NCI-H2029 treated with DMSO at 0.1 percent for 48 hours (cell line): ENCODE data around the gene SPTBN1.

Experiments
- DNase-seq: peaks from one replicate; lab custom pipeline; 2025; lab: John Stamatoyannopoulos, UW

The SPTBN1 gene

DNA sequence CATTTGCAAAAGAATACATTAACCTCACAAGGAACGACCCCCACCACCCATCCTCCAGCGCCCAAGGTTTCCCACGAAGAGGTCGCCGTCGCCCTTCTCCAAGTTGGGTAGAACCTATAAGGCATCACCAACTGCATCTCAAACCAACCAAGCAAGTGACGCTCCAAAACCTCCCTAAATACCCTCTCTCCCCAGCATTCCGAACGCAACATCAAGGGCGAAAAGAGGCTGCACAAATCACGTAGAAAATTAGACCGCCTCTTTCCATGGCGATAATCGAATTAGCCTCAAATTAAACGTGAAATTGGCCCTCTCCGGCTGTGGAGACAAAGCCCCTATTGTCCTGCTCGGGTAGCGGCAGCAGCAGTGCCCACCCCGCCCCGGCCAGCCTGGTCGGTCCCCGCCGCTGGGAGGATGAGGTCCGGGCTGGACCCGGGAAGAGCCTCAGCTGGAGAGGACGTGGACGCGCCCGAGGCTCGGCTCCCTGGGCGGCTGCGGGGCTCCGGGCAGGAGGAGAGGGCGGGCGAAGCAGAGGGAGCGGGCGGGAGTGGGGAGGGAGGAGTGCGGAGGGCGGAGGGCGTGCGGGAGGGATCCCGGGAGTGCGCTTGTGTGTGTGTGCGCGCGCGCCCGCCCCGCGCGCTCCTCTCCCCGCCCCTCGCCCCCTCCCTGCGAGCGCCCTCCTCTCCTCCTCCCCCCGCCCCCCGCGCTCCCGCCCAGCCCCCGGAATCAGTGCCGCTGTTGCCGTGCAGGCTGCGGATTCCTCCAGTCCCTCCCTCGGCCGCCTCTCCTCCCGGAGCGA is at the start of gene SPTBN1:
Gene SPTBN1 (plus strand): TSS at position 765 of the 799 bp plus-strand sequence. CDS start 70,092 bp downstream, outside the sequence.
- no peak for DNase-seq

GRCh38 chr2:54407693-54408092 is 48.4 kb upstream of the SPTBN1 start:
- no peak for DNase-seq

DNA sequence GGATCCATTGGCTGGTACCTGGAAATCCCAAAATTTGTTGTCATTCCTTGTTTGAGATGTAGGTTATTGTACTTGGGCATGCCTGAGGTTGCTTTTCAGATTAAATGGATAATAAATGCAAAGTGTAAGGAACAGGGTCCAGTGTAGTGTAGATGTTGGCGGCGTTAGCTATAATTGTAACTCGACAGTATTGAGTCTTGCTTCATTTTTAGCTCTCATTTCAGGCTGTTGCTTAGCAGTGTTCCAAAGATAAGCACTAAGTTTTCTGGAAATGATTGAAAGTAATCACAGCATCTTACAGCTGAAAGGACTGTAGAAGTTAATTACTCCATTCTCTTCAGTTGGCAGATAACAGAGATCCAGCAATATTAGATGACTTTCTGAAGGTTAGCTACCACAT is 47.8 kb upstream of the SPTBN1 start:
- no peak for DNase-seq

GRCh38 chr2:54409752-54410151 is 46.4 kb upstream of the SPTBN1 start:
- no peak for DNase-seq

DNA sequence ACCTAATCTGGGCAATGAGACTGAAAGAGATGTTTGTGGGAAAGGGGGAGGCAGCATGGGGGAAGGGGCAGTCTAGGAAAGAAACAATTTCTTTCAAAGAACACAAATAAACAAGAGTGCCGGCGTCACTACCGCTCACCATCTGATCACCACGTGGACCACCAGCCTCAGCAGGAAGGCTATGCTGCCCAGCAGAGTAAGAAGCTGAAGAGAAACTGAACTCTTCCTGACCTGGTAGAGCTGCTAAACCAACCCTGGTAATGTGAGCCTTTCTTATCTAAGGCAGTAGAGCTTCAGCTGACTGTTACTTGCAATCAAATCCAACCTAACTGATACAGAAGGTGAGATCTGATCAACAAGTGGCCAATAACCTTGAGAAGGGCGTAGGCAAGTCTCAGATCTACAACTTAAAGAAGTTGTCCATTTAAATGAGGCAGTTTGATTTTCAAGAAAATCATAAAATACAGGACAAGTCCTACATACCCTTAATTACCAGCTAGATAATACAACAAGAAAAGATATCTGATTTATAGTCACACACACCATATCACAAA is 44.2 kb upstream of the SPTBN1 start:
- no peak for DNase-seq

DNA sequence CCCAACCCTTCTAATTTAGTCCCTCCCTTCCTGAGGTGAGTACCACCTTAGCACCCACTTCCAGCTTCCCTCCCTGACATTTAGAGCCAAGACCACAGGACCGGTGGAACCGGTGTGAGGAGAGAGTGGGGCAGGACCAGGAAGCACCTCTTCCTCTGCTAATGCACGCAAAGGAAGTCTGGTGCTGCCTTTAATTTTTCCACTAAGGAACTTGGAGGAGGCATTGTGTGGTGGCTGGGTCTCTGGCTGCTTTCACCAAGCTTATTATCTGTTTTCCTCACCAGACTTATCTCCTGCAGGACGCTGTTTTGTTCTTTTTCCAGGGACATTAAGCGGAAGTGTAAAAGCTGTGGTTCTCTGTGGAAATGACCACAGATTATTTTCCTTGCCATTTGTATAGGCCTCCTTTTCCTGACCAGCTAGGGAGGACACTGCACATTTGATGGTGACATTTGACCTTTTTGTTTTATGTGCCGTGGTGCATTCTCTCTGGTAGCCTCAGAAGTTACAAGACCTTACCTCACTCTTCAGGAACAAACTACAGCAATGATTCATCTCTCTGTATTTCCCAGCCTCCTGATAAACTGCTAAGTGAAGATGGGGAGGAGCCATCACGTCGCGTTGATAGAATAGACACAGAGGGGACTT is 39.8 kb upstream of the SPTBN1 start:
- no peak for DNase-seq

GRCh38 chr2:54416938-54417337 is 39.2 kb upstream of the SPTBN1 start:
- DNase-seq = no peak

DNA sequence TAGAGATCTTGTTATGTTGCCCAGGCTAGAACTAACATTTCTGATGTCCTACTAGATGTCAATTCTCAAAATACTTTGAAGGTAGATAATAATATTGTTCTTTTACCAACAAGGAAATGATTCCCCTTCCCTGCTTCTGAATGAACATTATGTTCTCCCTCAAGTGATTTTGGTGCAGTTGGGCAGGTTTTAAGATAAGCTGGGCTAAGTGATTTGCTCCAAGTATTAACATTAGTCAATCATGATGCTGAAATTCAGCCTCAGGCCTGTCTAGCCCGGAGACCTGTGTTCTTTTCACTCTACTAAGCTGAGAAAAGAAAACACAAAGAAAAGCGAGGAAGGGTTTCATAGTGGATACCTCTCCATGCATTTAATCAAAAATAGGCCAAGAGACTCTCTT is 38.5 kb upstream of the SPTBN1 start:
- DNase-seq = no peak

DNA sequence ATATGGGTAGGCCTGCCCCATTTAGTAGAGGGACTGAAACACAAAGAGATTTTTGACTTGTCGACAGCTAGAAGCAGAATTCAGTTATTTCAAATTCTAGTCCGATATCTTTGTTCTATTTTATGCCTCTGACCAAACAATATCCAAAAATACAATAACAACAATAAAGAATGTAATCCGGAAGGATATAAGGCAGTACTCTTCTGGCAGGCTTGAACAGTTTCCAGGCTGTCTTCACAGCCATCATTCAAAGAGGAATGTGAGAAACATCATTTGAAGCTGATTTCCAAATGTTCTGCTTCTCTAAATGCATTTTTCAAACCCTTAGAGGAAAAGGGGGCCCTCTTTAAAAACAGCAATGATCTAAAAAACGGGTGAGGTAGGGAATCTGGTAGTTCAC is 36.7 kb upstream of the SPTBN1 start:
- no peak for DNase-seq

DNA sequence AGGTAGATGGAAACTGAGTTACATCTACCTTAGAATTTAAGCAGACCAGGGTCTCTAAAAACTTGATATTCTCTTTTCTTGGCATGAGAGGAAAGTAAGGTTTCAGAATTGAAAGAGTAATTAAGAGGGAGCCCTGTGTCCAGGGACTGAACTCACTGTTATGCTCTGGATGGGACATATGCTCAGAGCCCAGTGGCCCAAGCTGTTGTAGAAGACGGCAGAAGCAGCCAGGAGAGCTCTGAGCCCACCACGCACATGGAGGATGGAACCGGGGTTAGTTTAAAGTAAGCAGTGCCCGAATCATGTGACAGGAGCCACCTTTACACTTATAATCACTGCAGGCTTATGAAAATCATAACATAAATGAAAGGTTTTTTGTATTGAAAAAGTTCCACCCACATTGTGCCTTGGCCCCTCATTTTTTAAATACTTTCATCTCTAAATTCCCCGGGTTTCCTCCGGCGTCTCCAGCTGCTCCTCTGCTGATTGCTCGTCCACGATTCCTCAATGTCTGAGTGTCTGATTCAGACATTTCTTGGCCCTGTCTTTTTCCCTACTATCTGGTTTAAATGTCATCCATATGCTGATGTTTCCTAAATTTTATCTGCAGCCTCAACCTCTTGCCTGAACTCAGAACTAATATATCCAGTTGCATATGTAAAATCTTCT is 36.1 kb upstream of the SPTBN1 start:
- no peak for DNase-seq

DNA sequence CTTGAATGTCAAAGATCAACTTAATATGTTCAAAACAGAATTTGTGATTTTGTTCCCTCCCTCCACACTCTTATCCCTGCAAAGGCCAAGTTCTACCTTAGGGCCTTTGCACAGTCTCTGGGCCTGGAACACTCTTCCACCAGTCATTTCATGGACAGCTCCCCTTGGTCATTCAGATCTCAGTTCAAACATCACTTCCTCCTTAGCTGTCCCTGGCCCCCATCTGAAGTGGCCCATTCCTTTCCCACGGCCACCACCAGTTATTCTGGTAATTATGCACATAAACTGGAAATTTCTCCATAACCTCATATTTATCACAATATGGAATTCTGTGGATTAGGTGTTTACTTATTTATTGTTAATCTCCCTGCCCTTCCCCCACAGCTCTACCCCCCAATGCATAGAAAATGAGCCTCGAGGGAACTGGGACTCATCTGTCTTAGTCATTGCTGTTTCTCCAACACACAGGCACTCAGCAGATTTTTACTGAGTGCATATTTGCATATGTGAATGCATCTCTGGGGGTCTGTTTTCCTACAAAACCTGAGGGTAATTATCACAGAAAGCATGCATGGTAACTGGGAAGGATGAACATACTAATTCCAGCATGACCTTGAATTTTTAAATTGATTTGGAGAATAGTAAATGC is 35.5 kb upstream of the SPTBN1 start:
- DNase-seq = no peak

- DNase-seq = no peak
These were observed 34.0 kb upstream of the SPTBN1 start for GRCh38 chr2:54422072-54422581.

DNA sequence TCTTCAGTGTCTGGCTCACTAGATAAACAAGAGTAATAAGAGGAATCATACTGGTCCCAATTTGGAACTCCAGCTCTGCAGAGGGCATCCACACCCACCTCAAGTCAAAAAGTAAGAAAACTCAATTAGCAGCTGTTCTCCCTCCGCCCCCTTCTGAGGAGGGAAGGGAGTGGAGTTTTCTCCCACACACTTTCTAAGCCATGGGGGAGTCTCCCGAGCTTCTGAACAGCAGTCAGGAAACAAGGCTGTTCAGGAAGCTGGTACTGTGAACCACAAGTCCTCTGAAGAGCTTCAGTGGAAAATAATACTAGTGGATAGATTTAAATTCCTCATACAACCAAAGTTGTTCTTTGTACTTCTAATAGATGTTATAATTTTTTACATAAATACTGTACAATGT is 32.9 kb upstream of the SPTBN1 start:
- no peak for DNase-seq

DNA sequence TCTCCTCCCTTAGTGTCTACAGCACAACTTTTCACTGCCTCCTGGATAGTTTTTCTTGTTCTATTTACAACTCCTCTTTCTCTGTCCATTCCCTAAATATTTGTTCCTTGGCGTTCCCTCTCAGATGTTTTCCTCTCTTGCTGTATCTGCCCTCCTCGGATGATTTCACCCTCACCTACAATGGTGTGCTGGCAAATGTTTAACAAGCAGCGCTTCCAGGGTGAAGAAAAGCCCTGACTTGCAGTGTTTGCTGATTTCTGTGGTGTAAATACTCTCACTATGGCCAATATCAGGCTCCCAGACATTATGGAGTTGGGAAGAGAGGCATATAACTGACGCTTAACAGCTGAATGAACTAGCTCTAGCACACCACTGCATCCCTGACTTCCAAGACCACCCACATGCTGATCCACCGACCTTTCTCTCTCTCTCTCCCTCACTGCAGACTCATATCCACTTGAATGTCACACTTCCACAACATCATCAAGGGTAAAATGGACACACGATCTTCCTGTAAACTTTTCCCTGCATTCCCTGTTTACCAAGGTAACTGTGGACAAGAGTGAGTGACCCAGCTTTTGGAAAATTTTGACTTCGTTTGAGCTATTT is 31.5 kb upstream of the SPTBN1 start:
- no peak for DNase-seq

DNA sequence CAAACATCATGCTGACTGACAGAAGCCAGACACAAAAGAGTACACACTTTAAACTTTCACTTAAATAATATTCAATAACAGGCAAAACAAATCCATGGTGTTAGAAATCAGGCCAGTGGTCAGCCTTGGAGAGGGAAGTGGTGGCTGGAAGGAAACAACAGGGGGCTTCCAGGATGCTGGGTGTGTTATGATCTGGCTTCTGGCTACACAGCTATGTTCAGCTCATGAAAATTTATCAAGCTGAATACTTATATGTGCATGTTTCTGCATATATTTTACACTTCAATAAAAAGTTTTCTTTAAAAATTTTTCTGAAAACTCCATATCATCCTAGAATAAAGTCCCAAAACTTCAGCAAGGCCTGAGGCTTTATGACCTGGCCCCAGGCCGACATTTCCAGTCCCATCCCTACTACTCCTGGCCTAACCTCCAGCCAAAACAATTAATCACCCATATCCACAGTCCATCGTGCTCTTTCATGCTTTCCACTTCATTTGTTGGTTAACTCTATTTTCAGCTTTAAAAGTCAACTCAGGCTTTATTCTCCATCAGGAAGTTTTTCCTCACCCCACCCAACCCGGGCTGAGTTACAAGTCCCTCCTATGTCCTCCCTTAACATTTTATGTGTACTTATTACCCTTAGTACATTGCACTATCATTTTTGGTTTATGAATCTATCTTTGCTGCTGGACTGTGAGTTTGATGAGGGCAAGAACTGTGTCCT is 27.9 kb upstream of the SPTBN1 start:
- DNase-seq = no peak

DNA sequence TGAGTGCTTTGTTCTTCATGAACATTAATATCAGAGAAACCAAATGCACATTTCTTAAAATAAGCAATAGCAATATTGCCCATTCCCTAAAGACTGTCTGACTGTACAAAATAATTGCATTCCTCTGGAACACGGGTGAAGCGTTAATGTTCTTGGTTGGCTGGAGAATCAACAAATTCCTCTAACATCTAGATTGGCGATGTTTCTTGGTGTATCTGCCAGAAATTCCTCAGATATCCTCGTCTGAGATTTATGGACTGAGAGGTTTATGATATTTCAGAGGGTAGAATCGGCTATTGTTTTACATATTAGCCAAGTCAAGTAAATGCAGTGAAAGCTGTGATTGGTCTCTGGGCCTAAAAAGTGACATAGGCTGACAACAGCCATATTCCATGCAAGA is 27.1 kb upstream of the SPTBN1 start:
- no peak for DNase-seq

GRCh38 chr2:54429811-54430551 is 26.1 kb upstream of the SPTBN1 start:
- no peak for DNase-seq

GRCh38 chr2:54430649-54431048 is 25.5 kb upstream of the SPTBN1 start:
- no peak for DNase-seq

DNA sequence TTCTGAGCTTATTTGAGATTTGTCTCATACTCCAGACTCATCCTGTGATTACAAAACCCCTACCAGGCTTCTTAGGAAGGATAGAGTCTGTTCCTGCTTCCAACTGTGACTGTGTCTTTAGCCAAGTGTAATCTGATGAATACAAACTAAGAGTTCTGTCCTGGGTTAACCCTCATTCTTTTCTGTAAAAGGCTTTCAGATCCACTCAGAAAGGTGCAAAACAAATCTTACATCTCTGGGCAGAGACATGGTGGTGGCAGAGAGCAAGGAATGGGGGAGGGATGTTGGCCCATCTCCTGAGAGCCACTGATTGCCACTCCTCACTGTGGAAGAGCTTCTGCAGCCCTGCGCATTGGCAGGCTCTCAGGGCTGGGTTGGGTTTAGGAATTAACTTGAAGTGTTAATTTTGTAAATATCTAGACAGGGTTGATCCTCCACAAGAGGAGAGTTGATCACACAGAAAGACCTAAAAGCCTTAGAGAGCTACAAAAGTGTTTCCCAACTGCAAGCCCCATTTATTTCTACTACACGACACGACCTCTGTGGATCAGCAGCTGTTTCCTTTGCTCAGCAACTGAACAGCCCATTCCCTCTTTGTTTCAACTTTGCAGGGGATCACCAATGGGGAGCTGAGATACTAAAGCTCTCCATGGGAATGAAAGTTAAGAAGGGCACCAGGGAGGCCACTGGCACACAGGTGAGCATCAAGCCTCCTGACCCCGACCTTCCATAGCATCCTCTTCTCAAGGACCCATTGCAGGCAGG is 23.7 kb upstream of the SPTBN1 start:
- DNase-seq = no peak

GRCh38 chr2:54434229-54434628 is 21.9 kb upstream of the SPTBN1 start:
- DNase-seq = no peak
